IPS-18a (cell line): ENCODE measurements around the gene FBXO21.
"Not testable (repeated sequence)": the region's sequence is repeated elsewhere in the genome, so short reads cannot be mapped to it uniquely, and the experiment has no call there.

Experiments
- H3K27ac ChIP-seq: one replicate; pipeline ENCODE4 v1.5.1; 2013; ENCODE audit warnings: low read length
- H3K27me3 ChIP-seq: one replicate; pipeline ENCODE4 v1.6.1; 2013; ENCODE audit warnings: mild to moderate bottlenecking, low read length; ENCODE audit not compliant: control insufficient read depth, insufficient read depth
- H3K36me3 ChIP-seq: one replicate; pipeline ENCODE4 v1.6.1; 2013; ENCODE audit warnings: low read depth, low read length; ENCODE audit not compliant: control insufficient read depth
- H3K4me1 ChIP-seq: one replicate; pipeline ENCODE4 v1.6.1; 2013; ENCODE audit warnings: low read depth, low read length; ENCODE audit not compliant: control insufficient read depth
- H3K4me3 ChIP-seq: one replicate; pipeline ENCODE4 v1.5.1; 2013; ENCODE audit warnings: low read length
- H3K9ac ChIP-seq: one replicate; pipeline ENCODE4 v1.6.1; 2013; ENCODE audit warnings: mild to moderate bottlenecking, low read length, moderate library complexity
- H3K9me3 ChIP-seq: one replicate; pipeline ENCODE4 v1.6.1; 2013; ENCODE audit warnings: low read depth, low read length; ENCODE audit not compliant: control insufficient read depth

FBXO21 gene

GRCh38 chr12:117181468-117181843 lies 8.8 kb downstream of the FBXO21 start:
- H3K27me3 ChIP-seq, H3K27ac ChIP-seq, H3K9me3 ChIP-seq, H3K4me1 ChIP-seq, H3K4me3 ChIP-seq, H3K9ac ChIP-seq: not testable (repeated sequence)
- H3K36me3 ChIP-seq: peaks cover 63% of the 10 kb centered on the region

GRCh38 chr12:117180758-117181467 lies 9.4 kb downstream of the FBXO21 start:
- H3K4me3 ChIP-seq: no peak overlapping the region
- no peak overlapping the region for H3K9ac ChIP-seq
- peaks cover 63% of the 10 kb centered on the region for H3K36me3 ChIP-seq
- H3K27me3 ChIP-seq: no peaks in the 10 kb centered on the region
- no peaks in the 10 kb centered on the region for H3K4me1 ChIP-seq
- H3K27ac ChIP-seq: no peak overlapping the region
- H3K9me3 ChIP-seq: no peaks in the 10 kb centered on the region

- no peaks in the 10 kb centered on the region for H3K4me1 ChIP-seq
- H3K27ac ChIP-seq: no peak overlapping the region
- no peaks in the 10 kb centered on the region for H3K27me3 ChIP-seq
- H3K4me3 ChIP-seq: no peak overlapping the region
- H3K9ac ChIP-seq: no peak overlapping the region
- H3K9me3 ChIP-seq: no peaks in the 10 kb centered on the region
- peaks cover 65% of the 10 kb centered on the region for H3K36me3 ChIP-seq
These were observed 11.5 kb downstream of the FBXO21 start for GRCh38 chr12:117178745-117179144.

DNA sequence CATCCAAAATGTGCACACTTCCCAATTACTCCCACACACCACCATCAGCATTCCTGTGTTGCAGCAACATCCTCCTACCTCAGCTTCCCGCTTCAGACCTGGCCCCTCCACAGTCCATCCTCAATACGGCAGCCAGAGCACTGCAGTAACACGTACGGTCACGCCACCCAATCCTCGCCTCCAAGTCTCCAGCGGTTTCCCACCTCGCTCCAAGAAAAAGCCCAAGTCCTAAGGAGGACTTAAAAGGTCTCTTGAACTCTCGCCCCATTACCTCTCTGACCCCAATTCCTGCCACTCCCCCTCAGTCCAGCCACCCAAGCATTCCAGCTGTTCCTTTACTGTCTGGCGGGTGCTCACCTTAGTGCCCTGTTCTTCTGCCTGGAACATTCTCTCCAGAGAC lies 12.0 kb downstream of the FBXO21 start:
- no peak overlapping the region for H3K9ac ChIP-seq
- no peaks in the 10 kb centered on the region for H3K4me1 ChIP-seq
- peaks cover 65% of the 10 kb centered on the region for H3K36me3 ChIP-seq
- no peak overlapping the region for H3K27ac ChIP-seq
- no peaks in the 10 kb centered on the region for H3K27me3 ChIP-seq
- no peaks in the 10 kb centered on the region for H3K9me3 ChIP-seq
- H3K4me3 ChIP-seq: no peak overlapping the region

GRCh38 chr12:117172168-117172567 lies 18.1 kb downstream of the FBXO21 start:
- Histone ChIP-seq H3K9me3 (no peaks in the 10 kb centered on the region), H3K27ac (no peak overlapping the region), H3K27me3 (no peaks in the 10 kb centered on the region), H3K4me1 (no peaks in the 10 kb centered on the region), H3K36me3 (peaks cover 84% of the 10 kb centered on the region), H3K9ac (no peak overlapping the region), H3K4me3 (no peak overlapping the region)

DNA sequence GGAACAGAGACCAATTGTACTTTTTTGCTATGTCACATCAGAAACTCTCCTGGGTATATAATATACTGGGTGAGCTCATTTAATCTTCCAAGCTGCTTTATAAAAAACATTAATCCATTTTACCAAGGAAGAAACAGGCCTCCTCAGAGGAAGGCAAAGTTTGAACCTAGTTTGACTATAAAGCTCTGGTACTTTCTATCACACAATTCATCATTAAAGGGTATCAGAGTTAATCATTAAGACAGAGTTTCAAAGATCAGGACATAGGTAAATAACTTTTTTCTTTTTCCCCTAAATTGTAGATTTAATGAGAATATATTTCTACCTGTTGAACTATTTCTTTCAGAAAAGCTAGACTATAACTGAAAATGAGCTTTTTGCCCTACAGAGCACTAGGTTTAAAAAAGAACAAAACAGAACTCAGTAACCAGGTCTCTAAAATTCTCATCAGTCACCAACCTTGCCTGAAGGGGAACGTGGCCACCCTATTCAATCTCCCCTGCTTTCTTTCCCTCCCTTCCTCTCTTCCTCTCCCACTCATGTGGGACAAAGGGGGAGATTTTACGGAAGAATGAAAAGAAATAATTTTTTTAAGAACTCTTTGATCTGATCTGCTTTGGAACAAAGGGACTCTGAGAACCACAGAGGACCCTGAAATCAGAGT lies 18.6 kb downstream of the FBXO21 start:
- Histone ChIP-seq H3K4me1 (no peaks in the 10 kb centered on the region), H3K36me3 (peaks cover 84% of the 10 kb centered on the region), H3K9me3 (no peaks in the 10 kb centered on the region), H3K4me3 (no peak overlapping the region), H3K27ac (no peak overlapping the region), H3K27me3 (no peaks in the 10 kb centered on the region), H3K9ac (no peak overlapping the region)

GRCh38 chr12:117169548-117169947 lies 20.7 kb downstream of the FBXO21 start:
- Histone ChIP-seq H3K9ac (no peak overlapping the region), H3K36me3 (peaks cover 85% of the 10 kb centered on the region), H3K4me3 (no peak overlapping the region), H3K9me3 (no peaks in the 10 kb centered on the region), H3K4me1 (no peaks in the 10 kb centered on the region), H3K27me3 (no peaks in the 10 kb centered on the region), H3K27ac (no peak overlapping the region)

GRCh38 chr12:117168976-117169375 lies 21.3 kb downstream of the FBXO21 start:
- Histone ChIP-seq H3K4me3 (no peak overlapping the region), H3K27me3 (no peaks in the 10 kb centered on the region), H3K36me3 (peaks cover 85% of the 10 kb centered on the region), H3K9ac (no peak overlapping the region), H3K9me3 (no peaks in the 10 kb centered on the region), H3K4me1 (no peaks in the 10 kb centered on the region), H3K27ac (no peak overlapping the region)

DNA sequence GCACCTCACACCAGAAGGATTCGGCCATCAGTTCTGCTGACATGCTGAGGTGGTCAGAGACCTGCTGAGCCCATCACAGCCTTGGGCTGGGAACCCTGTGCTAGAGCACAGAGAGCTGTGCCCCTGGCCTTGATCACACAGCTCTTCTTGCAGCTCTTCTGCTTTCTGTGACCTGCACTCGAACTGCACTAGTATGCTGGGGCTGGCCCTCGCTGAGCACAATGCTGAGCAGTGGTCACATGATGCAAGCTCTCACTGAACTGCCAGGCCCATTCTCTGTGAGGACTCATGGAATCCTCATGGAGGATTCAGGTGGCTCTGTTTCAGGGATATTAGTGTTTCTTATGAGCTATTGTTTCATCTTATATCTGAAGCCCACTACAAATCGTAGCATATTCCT lies 22.5 kb downstream of the FBXO21 start:
- peaks cover 84% of the 10 kb centered on the region for H3K36me3 ChIP-seq
- no peaks in the 10 kb centered on the region for H3K9me3 ChIP-seq
- no peak overlapping the region for H3K9ac ChIP-seq
- no peak overlapping the region for H3K4me3 ChIP-seq
- no peaks in the 10 kb centered on the region for H3K27me3 ChIP-seq
- H3K4me1 ChIP-seq: no peaks in the 10 kb centered on the region
- no peak overlapping the region for H3K27ac ChIP-seq

DNA sequence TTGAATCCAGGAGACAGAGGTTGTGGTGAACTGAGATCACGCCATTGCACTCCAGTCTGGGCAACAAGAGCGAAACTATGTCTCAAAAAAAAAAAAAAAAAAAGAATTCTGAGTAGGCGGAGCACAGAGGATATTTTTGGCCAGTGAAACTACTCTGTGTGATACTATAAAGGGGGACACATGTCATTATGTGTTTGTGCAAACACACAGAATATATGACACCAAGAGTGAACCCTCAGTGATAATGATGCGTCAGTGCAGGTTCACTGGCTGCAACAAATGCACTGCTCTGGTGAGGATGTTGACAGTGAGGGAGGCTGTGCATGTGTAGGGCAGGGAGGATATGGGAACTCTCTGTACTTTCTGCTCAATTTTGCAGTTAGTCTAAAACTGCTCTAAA lies 24.2 kb downstream of the FBXO21 start:
- H3K27me3 ChIP-seq: no peaks in the 10 kb centered on the region
- H3K4me3 ChIP-seq: no peak overlapping the region
- peaks cover 84% of the 10 kb centered on the region for H3K36me3 ChIP-seq
- H3K4me1 ChIP-seq: no peaks in the 10 kb centered on the region
- no peak overlapping the region for H3K9ac ChIP-seq
- no peak overlapping the region for H3K27ac ChIP-seq
- H3K9me3 ChIP-seq: no peaks in the 10 kb centered on the region

- no peaks in the 10 kb centered on the region for H3K27me3 ChIP-seq
- no peak overlapping the region for H3K9ac ChIP-seq
- H3K4me3 ChIP-seq: no peak overlapping the region
- no peak overlapping the region for H3K27ac ChIP-seq
- no peaks in the 10 kb centered on the region for H3K4me1 ChIP-seq
- peaks cover 84% of the 10 kb centered on the region for H3K36me3 ChIP-seq
- H3K9me3 ChIP-seq: no peaks in the 10 kb centered on the region
These were observed 24.9 kb downstream of the FBXO21 start for GRCh38 chr12:117165342-117165741.

DNA sequence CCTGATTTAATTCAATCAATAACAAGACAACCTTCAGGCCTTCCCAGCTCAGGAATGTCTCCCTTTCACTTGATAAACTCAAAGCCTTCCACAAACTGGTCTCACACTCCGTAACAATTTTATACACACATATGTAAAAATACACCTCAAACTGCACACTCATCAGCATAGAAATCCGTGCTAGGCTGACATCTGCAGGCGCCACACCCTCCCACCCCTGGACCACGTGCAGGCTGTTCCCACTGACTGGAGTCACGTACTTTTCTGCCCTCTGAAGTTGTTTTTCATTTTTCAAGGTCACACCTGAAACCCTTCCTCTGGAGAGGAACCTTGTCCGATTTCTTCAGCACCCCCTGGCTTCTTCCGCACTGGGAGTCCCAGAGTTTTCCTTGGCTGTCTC lies 27.6 kb downstream of the FBXO21 start:
- Histone ChIP-seq H3K4me3 (no peak overlapping the region), H3K27ac (no peak overlapping the region), H3K36me3 (peaks cover 97% of the 10 kb centered on the region), H3K4me1 (no peaks in the 10 kb centered on the region), H3K9ac (no peak overlapping the region), H3K9me3 (no peaks in the 10 kb centered on the region), H3K27me3 (no peaks in the 10 kb centered on the region)
